A673 (cell line): ENCODE measurements around the gene APOBEC3A.

ENCODE experiments used
- CTCF ChIP-seq: fragments of 300-800, 200-600 bp; sonication (generic); conservative IDR thresholded peaks from 2 replicates; pipeline ENCODE4 v1.5.1; 2017; ENCODE audit warnings: low read depth, mild to moderate bottlenecking, antibody characterized with exemption, low read length, moderate library complexity, mixed read lengths
- EZH2 ChIP-seq: fragments of 200-600 bp; sonication (generic); IDR thresholded peaks from 2 replicates; pipeline ENCODE4 v1.6.1; 2017; ENCODE audit warnings: borderline replicate concordance, low read depth, mild to moderate bottlenecking, mixed read lengths, antibody characterized with exemption, low read length; ENCODE audit not compliant: poor library complexity, severe bottlenecking

GRCh38 chr22:38941488-38941987 lies 15.9 kb upstream of the APOBEC3A start:
- TF ChIP-seq CTCF (no peak), EZH2 (no peak)
